Measurements from ENCODE around the gene ERGIC1. TPM values are rescaled to one million over a fixed set of nuclear protein-coding genes. Genes with fewer than 3 reads are reported as not detected.

The ERGIC1 gene
- total and polyA plus RNA-seq, 8 donors = 54.8 to 101 (median 75.6) TPM

DNA sequence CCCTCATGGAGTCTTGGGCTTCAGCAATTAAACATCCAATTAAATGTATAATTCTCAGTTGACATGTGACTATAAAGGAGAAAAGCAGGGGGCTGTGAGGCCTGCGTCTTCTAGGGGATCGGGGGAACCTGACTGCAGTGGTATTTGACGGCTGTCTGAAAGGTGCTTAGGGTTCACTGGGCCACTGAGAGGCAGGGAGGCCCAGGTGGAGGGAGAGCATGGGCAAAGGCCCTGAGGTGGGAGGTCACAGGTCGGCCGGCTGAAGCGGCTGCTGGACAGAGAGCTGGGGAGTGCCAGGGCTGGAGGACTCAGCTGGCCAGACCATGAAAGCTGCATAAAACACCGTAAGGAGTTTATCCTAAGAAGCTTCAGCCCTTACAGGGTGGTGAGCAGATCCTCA, 23.9 kb downstream of the ERGIC1 start:
- FAIRE-seq (no peak), ATAC-seq (no peak), DNase-seq (no peak)
- H3K4me1 ChIP-seq = peaks cover 28 to 39% (median 38%) of the 10 kb centered on the region in 3 donors
- 94 to 96% methylated on average over 7 of the region's 7 CpGs for WGBS, 2 donors
- no peaks in the 10 kb centered on the region for H3K36me3 ChIP-seq
- H3K27ac ChIP-seq = peak overlapping the region in 3 of 4 donors; percentile 63 to 67 (median 63)
- intact Hi-C loops (cut with DNase I) = no loop called here
- TF ChIP-seq, protein P1, sequence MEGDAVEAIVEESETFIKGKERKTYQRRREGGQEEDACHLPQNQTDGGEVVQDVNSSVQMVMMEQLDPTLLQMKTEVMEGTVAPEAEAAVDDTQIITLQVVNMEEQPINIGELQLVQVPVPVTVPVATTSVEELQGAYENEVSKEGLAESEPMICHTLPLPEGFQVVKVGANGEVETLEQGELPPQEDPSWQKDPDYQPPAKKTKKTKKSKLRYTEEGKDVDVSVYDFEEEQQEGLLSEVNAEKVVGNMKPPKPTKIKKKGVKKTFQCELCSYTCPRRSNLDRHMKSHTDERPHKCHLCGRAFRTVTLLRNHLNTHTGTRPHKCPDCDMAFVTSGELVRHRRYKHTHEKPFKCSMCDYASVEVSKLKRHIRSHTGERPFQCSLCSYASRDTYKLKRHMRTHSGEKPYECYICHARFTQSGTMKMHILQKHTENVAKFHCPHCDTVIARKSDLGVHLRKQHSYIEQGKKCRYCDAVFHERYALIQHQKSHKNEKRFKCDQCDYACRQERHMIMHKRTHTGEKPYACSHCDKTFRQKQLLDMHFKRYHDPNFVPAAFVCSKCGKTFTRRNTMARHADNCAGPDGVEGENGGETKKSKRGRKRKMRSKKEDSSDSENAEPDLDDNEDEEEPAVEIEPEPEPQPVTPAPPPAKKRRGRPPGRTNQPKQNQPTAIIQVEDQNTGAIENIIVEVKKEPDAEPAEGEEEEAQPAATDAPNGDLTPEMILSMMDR (IDR thresholded peaks at IDR 0.05) = no peak
- no peak overlapping the region for H3K4me3 ChIP-seq
- H3K27me3 ChIP-seq = no peaks in the 10 kb centered on the region
- H3K9me3 ChIP-seq = no peaks in the 10 kb centered on the region

DNA sequence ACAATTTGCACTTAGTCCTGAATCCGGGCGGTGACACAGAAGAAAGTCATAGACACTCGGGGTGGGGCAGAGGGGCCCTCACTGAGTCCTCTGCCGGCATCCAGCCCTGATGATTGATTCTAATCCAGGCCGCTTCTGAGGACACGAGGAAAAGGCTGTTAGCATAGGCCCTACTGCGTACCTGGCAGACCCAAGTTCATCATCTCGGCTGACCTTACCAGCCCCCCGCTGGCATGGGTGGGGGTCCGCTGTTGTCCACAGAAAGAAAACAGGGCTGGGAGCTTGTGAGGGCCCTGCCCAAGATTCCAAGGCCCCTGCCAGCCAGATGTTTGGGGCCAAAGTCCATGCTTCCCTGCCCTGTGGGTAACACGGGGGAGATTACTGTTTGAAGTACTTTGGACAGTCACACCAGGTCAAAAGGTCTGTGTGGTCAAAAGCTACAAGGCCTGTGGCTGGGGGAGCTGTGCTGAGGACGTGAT, 24.5 kb downstream of the ERGIC1 start:
- H3K4me3 ChIP-seq = no peak overlapping the region
- TF ChIP-seq, protein P1 (IDR thresholded peaks at IDR 0.05) = no peak
- intact Hi-C loops (cut with DNase I) = no loop called here
- H3K27ac ChIP-seq = peak overlapping the region; percentile 62 to 67 (median 63)
- WGBS, 2 donors = 74 to 77% methylated on average over 12 of the region's 12 CpGs
- H3K27me3 ChIP-seq = no peaks in the 10 kb centered on the region
- DNase-seq (no peak), ATAC-seq (no peak), FAIRE-seq (no peak)
- no peaks in the 10 kb centered on the region for H3K36me3 ChIP-seq
- H3K9me3 ChIP-seq = no peaks in the 10 kb centered on the region
- peaks cover 28 to 39% (median 37%) of the 10 kb centered on the region in 3 donors for H3K4me1 ChIP-seq

DNA sequence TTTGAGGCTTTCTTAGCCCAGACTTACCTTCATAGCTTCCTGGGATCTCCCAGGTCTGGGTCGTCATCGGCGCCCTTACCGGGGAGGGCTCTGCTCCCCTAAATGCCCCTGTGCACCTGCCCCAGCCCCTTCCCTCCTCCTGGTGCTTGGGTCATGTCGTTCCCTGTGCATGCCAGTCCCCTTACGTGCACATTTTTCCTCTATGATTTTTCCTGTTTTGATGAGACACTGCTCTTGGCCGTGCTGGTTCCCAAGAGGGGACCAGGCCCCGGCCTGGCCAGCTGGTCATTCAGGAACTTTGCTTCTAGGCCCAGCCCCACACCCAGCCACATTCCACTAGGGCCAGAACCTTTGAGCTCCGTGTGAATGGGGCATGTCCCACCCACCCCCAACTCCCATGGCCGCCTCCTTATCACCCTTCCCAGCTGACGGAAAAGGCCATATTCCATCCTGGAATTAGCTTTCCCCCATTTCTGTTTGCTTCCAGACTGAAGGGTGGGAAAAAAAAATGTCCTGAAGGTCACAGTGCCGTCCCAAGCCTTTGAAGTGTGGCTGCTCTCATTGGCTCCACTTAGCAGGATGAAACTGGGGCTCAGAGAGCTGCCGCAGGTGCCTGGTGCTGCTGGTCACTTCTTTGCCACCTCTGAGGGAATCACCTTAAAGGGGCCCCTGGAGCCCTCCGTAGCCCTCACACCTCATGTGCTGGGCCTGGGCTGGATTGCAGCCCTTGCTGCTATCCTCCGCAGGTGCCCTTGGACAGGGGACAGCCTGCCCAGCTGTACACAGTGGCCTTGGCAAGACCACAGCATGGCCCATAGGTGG, 25.1 kb downstream of the ERGIC1 start:
- no peaks in the 10 kb centered on the region for H3K9me3 ChIP-seq
- peaks cover 28 to 38% (median 33%) of the 10 kb centered on the region in 3 donors for H3K4me1 ChIP-seq
- no peaks in the 10 kb centered on the region for H3K27me3 ChIP-seq
- ATAC-seq = peak; percentile 42 to 59 (median 50)
- peak in 2 of 6 donors; percentile 48 to 71 for DNase-seq
- H3K4me3 ChIP-seq = no peak overlapping the region
- no peaks in the 10 kb centered on the region for H3K36me3 ChIP-seq
- TF ChIP-seq, protein P1 (IDR thresholded peaks at IDR 0.05) = no peak
- FAIRE-seq = no peak
- intact Hi-C loops (cut with DNase I) = no loop called here
- H3K27ac ChIP-seq = peak overlapping the region; percentile 62 to 67 (median 63)
- 34 to 41% methylated on average over 15 of the region's 15 CpGs for WGBS, 2 donors

DNA sequence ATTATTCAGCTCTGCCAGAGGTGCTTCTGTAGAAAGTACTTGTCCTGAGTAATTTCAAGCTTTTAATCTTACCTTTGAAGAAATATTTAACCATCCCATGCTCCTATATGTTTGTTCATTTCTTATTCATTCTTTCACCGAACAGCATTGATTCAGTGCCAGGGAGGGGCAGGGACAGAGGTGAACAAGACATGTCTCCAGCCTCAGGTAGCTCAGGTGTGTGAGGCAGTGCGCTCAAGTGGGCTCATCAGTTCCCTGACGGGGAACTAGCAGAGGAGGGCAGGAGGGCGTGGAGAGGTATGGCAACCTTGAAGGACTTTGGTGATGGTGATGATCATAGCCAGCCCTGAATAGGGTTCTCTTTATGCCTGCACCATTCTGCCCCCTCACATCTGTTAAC, 25.9 kb downstream of the ERGIC1 start:
- H3K4me1 ChIP-seq = peaks cover 25 to 31% (median 26%) of the 10 kb centered on the region in 3 donors
- H3K27ac ChIP-seq = peak overlapping the region; percentile 62 to 67 (median 63)
- FAIRE-seq = no peak
- H3K4me3 ChIP-seq = no peak overlapping the region
- TF ChIP-seq, protein P1 (IDR thresholded peaks at IDR 0.05) = no peak
- ATAC-seq = peak in 2 of 4 donors; percentile 4 to 12
- no peaks in the 10 kb centered on the region for H3K27me3 ChIP-seq
- intact Hi-C loops (cut with DNase I) = no loop called here
- no peaks in the 10 kb centered on the region for H3K9me3 ChIP-seq
- 46 to 52% methylated on average over 4 of the region's 4 CpGs for WGBS, 2 donors
- no peaks in the 10 kb centered on the region for H3K36me3 ChIP-seq
- no peak for DNase-seq
